Testis (tissue), 3 donors: ENCODE measurements around the gene BPIFB4. TPM values are rescaled to one million over a fixed set of nuclear protein-coding genes. Genes with fewer than 3 reads are reported as not detected.
"Not testable (repeated sequence)": the region's sequence is repeated elsewhere in the genome, so short reads cannot be mapped to it uniquely, and the experiment has no call there.

ENCODE experiments used
- DNase-seq: peaks from one replicate; pipeline ENCODE4 v3.0.0-alpha.2; 2019
- H3K27ac ChIP-seq, 2 donors: fragments of 200-600 bp; sonication (generic); one replicate each; pipeline ENCODE4 v1.5.1; 2019
- H3K27me3 ChIP-seq: fragments of 200-600 bp; sonication (generic); one replicate; pipeline ENCODE4 v1.5.1; 2019
- H3K36me3 ChIP-seq: fragments of 200-600 bp; sonication (generic); one replicate; pipeline ENCODE4 v1.5.1; 2017; ENCODE audit warnings: low read depth; ENCODE audit errors: missing control alignments
- H3K4me1 ChIP-seq: fragments of 200-600 bp; sonication (generic); one replicate; pipeline ENCODE4 v1.5.1; 2019
- H3K4me3 ChIP-seq, 2 donors: fragments of 200-600 bp; sonication (generic); one replicate each; pipeline ENCODE4 v1.5.1; 2017 to 2019
- H3K9me3 ChIP-seq: fragments of 200-600 bp; sonication (generic); one replicate; pipeline ENCODE4 v1.5.1; 2017
- CTCF ChIP-seq, 3 experiments: fragments of 450-650 bp in 2 of 3; fragments of 200-600 bp in 1 of 3; sonication (generic) in 1 of 3; IDR thresholded peaks; one replicate each; pipeline ENCODE4 v1.5.1; 2016 to 2019; ENCODE audit warnings: antibody characterized with exemption in 3 of 3, mild to moderate bottlenecking in 2 of 3, moderate library complexity in 1 of 3
- POLR2A ChIP-seq: fragments of 450-650 bp; IDR thresholded peaks from one replicate; pipeline ENCODE4 v1.6.1; 2017; ENCODE audit warnings: antibody characterized with exemption, mild to moderate bottlenecking, moderate library complexity
- WGBS, 2 donors: methylation state at CpG; one replicate each; pipeline ENCODE4 v1.1.5; 2018; 5-methylcytosine and 5-hydroxymethylcytosine counted together
- intact Hi-C: fragments of 100-400 bp; cut with DNase I; formaldehyde crosslinking; loops from one replicate; pipeline ENCODE4 v1.15.1; 2023; ENCODE audit warnings: low total_unique reads
- polyA plus RNA-seq: library from polyadenylated mRNA; stranded (reverse); fragments of 350-450 nt; fragmentation: Illumina TruSeq; extraction: RNeasy Lipid Tissue Mini Kit (QIAGEN cat#74804); gene quantifications from one replicate; pipeline ENCODE4 v1.2.3, GENCODE V29; 2014; ENCODE audit warnings: low read depth, low replicate concordance; ENCODE audit not compliant: insufficient read depth
- total RNA-seq, 2 donors: library from RNA; depleted of rRNA; stranded (reverse); fragments of >200 nt; gene quantifications; one replicate each; pipeline ENCODE4 v1.2.3, GENCODE V29; 2016

BPIFB4 gene
- total and polyA plus RNA-seq, 3 donors from 2014 or later, result 1.1 to 1.7 (median 1.2) TPM

- no peak for DNase-seq
- intact Hi-C loops, result no loop called here
Measured at GRCh38 chr20:33120934-33121333, 41.5 kb downstream of the BPIFB4 start.

GRCh38 chr20:33122297-33122696 lies 42.9 kb downstream of the BPIFB4 start:
- H3K36me3 ChIP-seq, result not testable (repeated sequence)

More at GRCh38 chr20:33120934-33121333, 41.5 kb downstream of the BPIFB4 start:
- TF ChIP-seq POLR2A, result no peak
- no peak for TF ChIP-seq CTCF (IDR thresholded peaks at IDR 0.05)
- Histone ChIP-seq H3K9me3 (no peaks in the 10 kb centered on the region), H3K4me3 (no peak overlapping the region), H3K36me3 (no peaks in the 10 kb centered on the region), H3K27ac (no peak overlapping the region), H3K27me3 (no peaks in the 10 kb centered on the region), H3K4me1 (no peaks in the 10 kb centered on the region)
- 88 to 89% methylated on average over 3 of the region's 3 CpGs for WGBS, 2 donors

GRCh38 chr20:33124261-33124660 lies 44.8 kb downstream of the BPIFB4 start:
- no peak for TF ChIP-seq POLR2A
- Histone ChIP-seq H3K27ac (no peak overlapping the region), H3K36me3 (no peaks in the 10 kb centered on the region), H3K27me3 (no peaks in the 10 kb centered on the region), H3K9me3 (no peaks in the 10 kb centered on the region), H3K4me3 (no peak overlapping the region), H3K4me1 (no peaks in the 10 kb centered on the region)
- no peak for DNase-seq
- intact Hi-C loops, result no loop called here
- WGBS, 2 donors, result 66 to 75% methylated on average over 2 of the region's 2 CpGs

More at GRCh38 chr20:33122297-33122696, 42.9 kb downstream of the BPIFB4 start:
- H3K4me1 ChIP-seq, DNase-seq, H3K27ac ChIP-seq, intact Hi-C loops, H3K9me3 ChIP-seq, H3K27me3 ChIP-seq, H3K4me3 ChIP-seq: not testable (repeated sequence)
- 65 to 75% methylated on average over 1 of the region's 1 CpG for WGBS, 2 donors

DNA sequence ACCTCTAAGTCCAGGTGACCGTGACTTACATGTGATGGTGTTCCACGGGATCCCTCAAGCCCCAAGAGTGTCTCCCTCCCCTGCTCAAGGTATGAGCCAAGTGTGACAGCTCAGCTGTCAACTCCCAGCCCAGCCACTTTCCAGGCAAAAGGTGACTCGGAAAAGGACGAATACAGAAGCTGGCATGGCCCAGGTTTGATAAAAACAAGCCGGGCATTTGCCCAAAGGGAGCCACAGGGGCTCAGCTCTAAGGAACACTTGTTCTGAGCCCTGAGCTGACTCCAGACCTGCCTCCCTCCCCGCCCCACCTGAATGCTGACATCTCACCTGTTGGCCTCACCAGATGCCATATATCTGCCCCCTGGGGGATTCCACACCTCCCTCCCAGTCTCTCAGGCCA lies 45.6 kb downstream of the BPIFB4 start:
- TF ChIP-seq CTCF (IDR thresholded peaks at IDR 0.05) (no peak), POLR2A (no peak)
- Histone ChIP-seq H3K27me3 (no peaks in the 10 kb centered on the region), H3K4me3 (no peak overlapping the region), H3K27ac (no peak overlapping the region), H3K9me3 (no peaks in the 10 kb centered on the region), H3K4me1 (no peaks in the 10 kb centered on the region), H3K36me3 (no peaks in the 10 kb centered on the region)
- DNase-seq, result no peak
- intact Hi-C loops, result no loop called here
- 77 to 92% methylated on average over 5 to 6 of the region's 6 CpGs for WGBS, 2 donors

- Histone ChIP-seq H3K4me1 (no peaks in the 10 kb centered on the region), H3K4me3 (no peak overlapping the region), H3K27ac (no peak overlapping the region), H3K27me3 (no peaks in the 10 kb centered on the region), H3K9me3 (no peaks in the 10 kb centered on the region), H3K36me3 (no peaks in the 10 kb centered on the region)
- intact Hi-C loops, result no loop called here
- 65 to 74% methylated on average over 6 of the region's 6 CpGs for WGBS, 2 donors
- peak; percentile 28 for DNase-seq
- TF ChIP-seq POLR2A, result no peak
- TF ChIP-seq CTCF (IDR thresholded peaks at IDR 0.05), result no peak
Measured at GRCh38 chr20:33125983-33126382, 46.5 kb downstream of the BPIFB4 start.

DNA sequence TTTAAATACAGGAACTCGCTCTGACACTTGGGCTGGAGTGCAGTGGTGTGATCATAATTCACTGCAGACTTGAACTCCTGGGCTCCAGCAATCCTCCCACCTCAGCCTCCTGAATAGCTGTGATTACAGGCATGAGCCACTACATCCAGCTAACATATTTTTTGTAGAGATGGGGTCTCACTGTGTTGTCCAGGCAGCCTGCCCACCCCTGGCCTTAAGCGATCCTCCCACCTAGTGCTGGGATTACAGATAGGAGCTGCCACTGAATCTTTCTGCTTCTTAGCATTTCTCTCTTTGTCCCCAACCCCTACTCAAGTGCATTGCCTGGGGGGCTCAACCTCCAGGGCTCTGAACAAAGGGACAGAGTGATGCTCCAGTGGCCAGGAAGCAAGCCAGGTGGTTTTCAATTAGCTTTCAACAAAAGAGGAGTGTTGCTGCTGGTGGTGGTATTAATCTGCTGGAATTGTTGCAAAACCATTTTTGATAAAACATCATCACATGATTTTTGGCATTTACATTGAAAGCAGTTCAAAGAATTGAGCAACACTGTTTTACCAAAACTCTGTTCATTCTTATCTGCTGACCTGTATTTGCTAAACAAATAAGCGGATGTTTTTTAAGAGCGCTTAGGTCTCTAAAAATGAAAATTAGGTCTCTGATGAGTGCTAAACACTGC lies 48.1 kb downstream of the BPIFB4 start:
- intact Hi-C loops, result no loop called here

More for the DNA sequence above, 48.1 kb downstream of the BPIFB4 start:
- H3K27ac ChIP-seq, result no peak overlapping the region
- H3K4me1 ChIP-seq, result no peaks in the 10 kb centered on the region
- 58 to 69% methylated on average over 4 of the region's 4 CpGs for WGBS, 2 donors
- H3K9me3 ChIP-seq, result no peaks in the 10 kb centered on the region
- H3K27me3 ChIP-seq, result no peaks in the 10 kb centered on the region
- TF ChIP-seq CTCF (IDR thresholded peaks at IDR 0.05), result no peak
- no peak for TF ChIP-seq POLR2A
- DNase-seq, result no peak
- H3K36me3 ChIP-seq, result no peaks in the 10 kb centered on the region
- no peak overlapping the region for H3K4me3 ChIP-seq
